Embryonic facial prominence (tissue), 1 donor: ENCODE results near the gene OR52A5.

Source experiments
- DNase-seq: peaks from one replicate; pipeline ENCODE4 v3.0.0-alpha.2; 2016; ENCODE audit errors: extremely low spot score

The OR52A5 gene

DNA sequence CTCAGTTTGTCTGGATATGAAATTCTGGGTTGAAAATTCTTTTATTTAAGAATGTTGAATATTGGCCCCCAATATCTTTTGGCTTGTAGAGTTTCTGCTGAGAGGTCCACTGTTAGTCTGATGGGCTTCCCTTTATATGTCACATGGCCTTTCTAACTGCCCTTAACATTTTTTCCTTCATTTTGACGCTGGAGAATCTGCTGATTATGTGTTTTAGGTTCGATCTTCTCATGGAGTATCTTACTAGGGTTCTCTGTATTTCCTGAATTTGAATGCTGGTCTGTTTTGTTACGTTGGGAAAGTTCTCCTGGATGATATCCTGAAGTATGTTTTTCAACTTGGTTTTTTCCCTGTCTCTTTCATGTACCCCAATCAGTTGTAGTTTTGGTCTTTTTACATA lies 22.8 kb downstream of the OR52A5 start:
- no peak for DNase-seq

GRCh38 chr11:5107285-5107684 lies 30.9 kb downstream of the OR52A5 start:
- DNase-seq: no peak

DNA sequence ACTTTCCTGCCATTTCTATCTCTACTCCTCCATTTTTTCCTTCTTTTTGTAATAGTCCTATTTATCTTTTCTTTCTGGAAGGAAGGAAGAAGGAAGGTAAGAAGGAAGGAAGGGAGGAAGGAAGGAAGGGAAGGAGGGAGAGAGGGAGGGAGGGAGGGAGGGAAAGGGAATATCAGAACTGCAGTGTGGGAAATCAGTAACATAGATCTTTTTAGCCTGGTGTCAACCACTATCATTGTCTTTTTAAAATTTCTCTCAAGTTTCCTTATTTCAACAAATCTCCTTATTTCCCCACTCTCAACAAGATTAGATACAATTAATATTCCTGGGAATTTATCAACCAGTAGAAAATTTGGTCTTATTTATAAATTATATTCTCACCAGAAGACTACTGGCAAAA lies 35.1 kb downstream of the OR52A5 start:
- no peak for DNase-seq

DNA sequence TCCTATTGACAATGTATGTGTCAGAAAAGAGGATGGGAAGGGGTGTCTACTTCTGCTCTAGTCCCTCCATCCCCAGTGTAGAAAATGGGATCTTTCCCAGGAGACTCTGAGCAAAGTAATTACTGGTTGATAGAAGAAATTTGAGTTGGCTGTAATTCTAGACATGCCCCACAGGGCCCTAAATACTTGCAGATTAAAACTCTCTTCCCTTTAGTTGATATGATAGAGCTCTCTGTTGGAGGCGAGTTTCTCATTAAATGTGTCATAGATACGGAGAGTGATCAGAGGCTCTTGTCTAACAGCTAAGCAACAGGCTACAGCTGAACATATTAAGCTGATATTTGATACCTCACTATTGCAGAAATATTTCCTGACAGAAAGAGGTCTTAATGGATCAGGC lies 35.9 kb downstream of the OR52A5 start:
- no peak for DNase-seq

- DNase-seq: no peak
Observed at GRCh38 chr11:5096011-5096410, 42.1 kb downstream of the OR52A5 start.

DNA sequence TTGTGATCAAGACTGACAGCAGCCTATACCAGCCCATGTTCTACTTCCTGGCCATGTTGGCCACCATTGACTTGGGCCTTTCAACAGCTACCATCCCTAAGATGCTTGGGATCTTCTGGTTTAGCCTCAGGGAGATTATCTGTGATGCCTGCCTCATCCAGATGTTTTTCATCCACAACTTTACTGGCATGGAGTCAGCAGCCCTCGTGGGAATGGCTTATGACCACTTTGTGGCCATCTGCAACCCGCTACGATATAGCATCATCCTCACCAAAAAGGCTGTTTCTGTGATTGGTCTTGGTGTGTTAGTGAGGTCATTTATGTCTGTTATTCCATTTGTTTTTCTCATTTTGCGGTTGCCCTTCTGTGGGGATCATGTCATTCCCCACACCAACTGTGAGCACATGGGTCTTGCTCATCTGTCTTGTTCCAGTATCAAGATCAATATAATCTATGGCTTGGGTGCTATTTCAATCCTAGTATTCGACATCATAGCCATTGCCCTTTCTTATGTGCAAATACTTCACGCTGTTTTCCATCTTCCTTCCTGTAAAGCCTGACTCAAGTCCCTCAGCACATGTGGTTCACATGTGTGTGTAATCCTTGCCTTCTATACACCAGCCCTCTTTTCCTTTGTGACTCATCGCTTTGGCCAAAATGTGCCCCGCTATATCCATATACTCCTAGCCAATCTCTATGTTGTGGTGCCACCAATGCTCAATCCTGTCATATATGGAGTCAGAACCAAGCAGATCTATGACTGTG lies 45.2 kb downstream of the OR52A5 start:
- DNase-seq: no peak

DNA sequence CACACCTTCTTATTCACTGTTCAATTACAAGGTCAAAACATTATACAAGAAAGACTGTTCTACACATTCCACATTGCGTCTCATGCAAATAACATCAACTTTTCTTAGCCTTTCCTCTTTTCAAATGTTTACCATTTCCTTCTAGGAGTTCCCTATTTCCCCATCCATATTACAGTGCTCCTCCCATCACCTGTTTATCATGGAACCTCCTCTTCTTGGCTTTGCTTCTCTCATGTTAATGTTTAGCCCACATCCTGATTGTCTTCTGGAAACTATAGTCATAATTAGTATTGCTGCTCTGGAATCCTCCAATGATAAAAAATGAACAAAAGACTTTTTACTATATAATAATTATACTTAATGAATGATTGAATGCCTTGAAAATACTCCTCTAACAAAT lies 47.5 kb downstream of the OR52A5 start:
- DNase-seq: no peak

GRCh38 chr11:5088556-5088955 lies 49.6 kb downstream of the OR52A5 start:
- no peak for DNase-seq

DNA sequence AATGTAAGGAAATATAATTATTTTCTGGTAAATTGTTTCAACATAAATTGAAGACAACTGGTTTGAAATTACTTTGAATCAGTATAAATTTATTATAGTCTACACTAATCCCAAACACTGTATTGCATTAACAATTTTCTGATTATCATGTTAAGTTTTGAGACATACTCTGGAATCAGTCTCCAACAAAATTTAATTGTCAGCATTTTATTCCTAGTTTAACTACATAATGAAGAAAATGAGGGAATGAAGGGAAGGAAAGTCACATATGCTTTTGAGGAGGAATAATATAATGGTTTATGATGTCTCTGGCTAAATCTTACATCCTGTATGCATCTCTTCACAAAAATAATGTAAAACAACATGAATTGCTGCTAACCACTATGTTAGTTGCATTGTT lies 54.6 kb downstream of the OR52A5 start:
- no peak for DNase-seq

DNA sequence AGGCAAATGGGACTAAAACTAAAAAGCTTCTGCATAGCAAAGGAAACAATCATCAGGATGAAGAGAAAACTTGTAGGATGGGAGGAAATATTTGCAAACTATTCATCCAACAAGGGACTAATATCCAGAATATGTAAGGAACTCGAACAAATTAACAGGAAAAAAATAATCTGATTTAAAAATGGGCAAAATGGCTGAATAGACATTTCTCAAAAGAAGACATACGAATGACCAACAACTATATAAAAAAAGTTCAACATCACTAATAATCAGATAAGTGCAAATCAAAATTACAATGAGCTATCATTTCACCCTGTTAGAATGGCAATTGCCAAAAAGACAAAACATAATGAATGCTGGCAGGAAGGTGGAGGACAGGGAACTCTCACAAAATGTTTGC lies 56.8 kb downstream of the OR52A5 start:
- no peak for DNase-seq
